ENCODE results near the gene RIPOR3.
"Not testable (repeated sequence)": the region's sequence is repeated elsewhere in the genome, so short reads cannot be mapped to it uniquely, and the experiment has no call there.

The RIPOR3 gene

GRCh38 chr20:50578061-50578777 lies 113.1 kb downstream of the RIPOR3 start:
- DNase-seq (ENCODE audit: insufficient read length, low spot score): no peak
- no peak for FAIRE-seq

DNA sequence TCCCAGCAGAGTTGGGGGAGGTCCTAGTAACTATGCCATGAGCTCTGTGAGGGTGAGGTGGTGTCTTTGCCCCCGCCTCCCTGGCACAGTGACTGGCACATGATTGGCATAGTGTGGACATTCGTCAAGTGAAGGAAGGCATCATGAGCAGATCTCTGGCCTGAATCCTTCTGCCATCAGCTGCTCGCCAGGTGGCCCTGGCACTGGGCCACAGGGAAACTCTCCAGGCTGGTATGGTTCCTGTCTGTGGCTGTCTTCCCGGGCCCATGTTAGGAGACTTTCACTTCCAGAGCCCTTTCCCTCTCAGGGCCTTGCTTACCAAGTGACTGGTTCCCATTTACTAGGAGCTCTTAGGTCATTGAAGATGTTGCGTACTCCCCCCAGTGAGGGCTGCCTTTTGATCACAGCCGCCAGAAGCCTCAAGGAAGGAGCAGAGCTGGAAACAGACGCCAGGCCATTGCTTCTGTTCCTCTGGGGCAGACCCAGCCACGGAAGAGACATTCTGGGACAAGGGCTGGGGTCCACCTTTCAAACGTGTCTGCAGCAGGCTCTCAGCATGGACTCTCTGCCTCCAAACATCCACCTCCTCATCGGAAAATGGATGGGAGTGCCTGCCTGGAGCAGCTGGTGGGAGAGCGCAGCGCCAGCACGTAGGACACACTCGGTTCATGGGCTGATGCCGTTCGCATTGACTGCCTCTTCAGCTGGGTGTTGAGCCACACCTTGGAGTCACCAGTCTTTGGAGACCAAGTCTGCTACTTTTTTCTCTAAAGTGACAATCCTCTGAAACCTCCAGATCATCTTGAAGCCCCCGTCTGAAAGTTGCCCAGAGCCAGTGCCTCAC lies 113.9 kb downstream of the RIPOR3 start:
- FAIRE-seq (peak; percentile 76), DNase-seq (ENCODE audit: insufficient read length, low spot score) (no peak)

- peak; percentile 98 for FAIRE-seq
These were observed 115.2 kb downstream of the RIPOR3 start for GRCh38 chr20:50575865-50576720.

GRCh38 chr20:50574586-50574985 lies 116.8 kb downstream of the RIPOR3 start:
- DNase-seq (ENCODE audit: insufficient read length, low spot score) (no peak), FAIRE-seq (no peak)

More at GRCh38 chr20:50575865-50576720, 115.2 kb downstream of the RIPOR3 start:
- peak; percentile 91 for DNase-seq (ENCODE audit: insufficient read length, low spot score)

GRCh38 chr20:50574108-50574507 lies 117.2 kb downstream of the RIPOR3 start:
- FAIRE-seq: peak; percentile 4
- no peak for DNase-seq (ENCODE audit: insufficient read length, low spot score)

GRCh38 chr20:50572938-50573777 lies 118.2 kb downstream of the RIPOR3 start:
- DNase-seq (ENCODE audit: insufficient read length, low spot score): no peak
- FAIRE-seq: peak; percentile 91

GRCh38 chr20:50571466-50571865 lies 119.9 kb downstream of the RIPOR3 start:
- no peak for FAIRE-seq
- DNase-seq (ENCODE audit: insufficient read length, low spot score): no peak

DNA sequence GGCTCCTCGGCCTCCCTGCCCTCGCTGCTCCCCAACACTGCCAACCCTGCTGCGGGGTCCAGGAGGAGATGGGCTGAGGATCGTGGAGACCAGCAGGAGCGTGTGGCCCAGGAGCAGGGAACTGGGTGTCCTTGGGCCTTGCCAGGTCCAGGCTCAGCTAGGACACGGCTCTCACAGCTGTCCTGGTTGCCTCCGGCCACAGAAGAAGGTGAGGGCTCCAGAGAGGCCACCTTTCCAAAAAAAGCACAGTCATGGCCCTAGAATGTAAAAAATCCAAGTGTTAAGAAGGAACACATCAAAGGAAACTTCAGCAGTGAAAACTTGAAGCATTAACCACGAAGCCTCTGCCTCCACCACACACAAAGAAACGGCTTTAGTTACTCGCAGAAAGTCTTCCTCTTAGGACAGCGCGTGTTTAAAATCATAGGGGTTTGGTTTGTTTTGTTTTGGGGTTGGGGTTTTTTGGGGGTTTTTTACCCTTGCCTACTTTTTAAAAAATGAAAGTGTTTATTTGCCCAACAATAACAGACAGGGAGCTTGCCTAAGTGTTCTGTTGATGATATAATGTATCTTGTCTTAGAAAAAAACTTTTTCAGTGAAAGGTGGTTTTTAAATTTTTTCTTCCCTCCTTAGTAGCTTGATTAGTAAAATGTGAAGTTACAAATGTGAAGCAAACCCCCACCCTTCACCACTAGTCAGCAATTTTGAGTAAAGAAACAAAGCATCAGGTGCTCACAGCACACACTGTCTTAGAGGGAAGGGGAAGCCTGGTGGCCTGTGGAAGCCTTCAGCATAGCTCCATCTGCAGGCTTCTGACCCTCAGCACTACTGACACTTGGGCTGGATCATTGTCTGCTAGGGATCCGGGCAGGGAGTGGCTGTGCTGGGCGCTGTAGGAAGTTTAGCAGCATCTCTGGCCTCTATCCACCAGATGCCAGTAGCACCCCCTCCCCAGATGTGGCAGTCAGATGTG lies 121.2 kb downstream of the RIPOR3 start:
- FAIRE-seq: no peak
- no peak for DNase-seq (ENCODE audit: insufficient read length, low spot score)

- peak; percentile 99 for FAIRE-seq
- not testable (repeated sequence) for DNase-seq (ENCODE audit: insufficient read length, low spot score)
These were observed 121.9 kb downstream of the RIPOR3 start for GRCh38 chr20:50569487-50569863.

DNA sequence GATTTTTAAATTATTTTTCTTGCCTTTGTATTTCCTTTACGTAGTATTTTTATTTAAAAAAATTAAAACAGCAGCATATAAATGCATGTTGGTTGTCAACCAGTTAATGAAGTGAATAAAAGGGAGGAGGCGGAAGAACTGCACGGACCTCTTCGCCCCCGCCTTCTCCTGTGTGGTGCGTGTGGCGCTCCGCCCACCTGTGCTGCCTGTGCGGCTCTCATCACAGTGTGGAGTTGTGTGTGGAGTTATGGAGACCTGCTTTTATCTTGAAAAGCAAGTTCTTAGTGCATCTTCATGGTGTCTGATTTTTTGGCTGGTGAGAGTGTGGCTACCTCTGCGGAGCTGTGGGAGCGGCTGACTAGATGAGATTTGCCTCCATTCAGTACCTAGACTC lies 122.8 kb downstream of the RIPOR3 start:
- no peak for DNase-seq (ENCODE audit: insufficient read length, low spot score)
- FAIRE-seq: no peak

GRCh38 chr20:50567860-50568548 lies 123.3 kb downstream of the RIPOR3 start:
- FAIRE-seq (peak; percentile 89), DNase-seq (ENCODE audit: insufficient read length, low spot score) (no peak)

GRCh38 chr20:50565871-50566270 lies 125.5 kb downstream of the RIPOR3 start:
- FAIRE-seq: no peak
- DNase-seq (ENCODE audit: insufficient read length, low spot score): no peak

DNA sequence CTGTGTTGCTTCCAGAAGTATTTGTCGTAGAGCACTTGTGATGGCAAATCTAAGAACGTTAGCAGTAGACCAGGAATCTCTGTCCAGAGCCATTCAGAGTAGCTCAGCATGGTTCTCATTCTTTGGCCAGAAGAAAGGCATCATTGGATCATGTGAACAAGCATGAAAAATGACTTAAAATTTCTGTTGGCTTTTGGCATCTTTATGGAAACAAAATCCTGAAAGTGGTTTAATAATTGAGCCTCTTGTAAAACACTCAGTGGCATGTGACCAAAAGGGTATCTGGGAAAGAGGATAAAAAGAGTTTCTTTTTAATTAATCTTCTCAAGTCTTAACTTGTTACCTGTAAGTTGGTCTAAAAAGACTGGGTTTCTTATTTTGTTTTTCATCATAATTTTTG lies 126.0 kb downstream of the RIPOR3 start:
- no peak for DNase-seq (ENCODE audit: insufficient read length, low spot score)
- no peak for FAIRE-seq

DNA sequence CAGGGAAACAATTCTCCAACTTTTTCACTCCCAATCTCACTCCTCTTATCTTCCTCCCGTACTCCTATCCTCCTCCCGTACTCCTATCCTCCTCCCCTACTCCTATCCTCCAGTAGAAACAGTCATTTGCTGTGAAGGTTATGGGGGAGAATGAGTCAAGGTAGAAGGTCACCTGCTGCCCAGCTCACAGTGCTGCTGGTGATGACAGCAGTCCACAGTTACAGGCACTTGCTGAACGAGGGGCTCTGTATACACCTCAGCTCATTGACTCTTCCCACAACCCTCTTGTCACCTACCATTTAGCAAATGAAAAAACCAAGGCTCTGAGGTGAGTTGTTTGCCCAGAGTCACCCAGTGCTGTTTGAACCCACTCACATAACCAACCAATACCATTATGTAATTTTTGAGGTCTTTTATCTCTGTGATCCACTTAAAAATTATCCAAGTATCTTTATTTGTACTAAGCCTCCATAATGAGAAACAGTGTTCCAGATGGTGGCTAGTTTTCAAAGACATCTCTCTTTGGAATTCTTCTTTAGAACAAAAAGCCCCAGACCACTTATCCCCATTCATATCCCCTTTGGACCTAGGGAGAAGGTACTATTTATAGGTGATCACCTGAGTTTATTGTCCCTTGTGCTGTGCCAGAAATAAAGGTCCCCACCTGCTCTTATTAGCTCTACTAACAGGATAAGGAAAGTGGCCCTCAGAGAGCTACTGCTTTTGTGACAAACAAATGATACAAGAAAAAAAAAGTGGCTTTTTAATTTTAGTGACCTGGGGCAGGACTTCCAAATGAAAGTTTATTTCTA lies 128.0 kb downstream of the RIPOR3 start:
- no peak for DNase-seq (ENCODE audit: insufficient read length, low spot score)
- FAIRE-seq: peak; percentile 94

GRCh38 chr20:50562262-50562701 lies 129.1 kb downstream of the RIPOR3 start:
- DNase-seq (ENCODE audit: insufficient read length, low spot score) (no peak), FAIRE-seq (no peak)

DNA sequence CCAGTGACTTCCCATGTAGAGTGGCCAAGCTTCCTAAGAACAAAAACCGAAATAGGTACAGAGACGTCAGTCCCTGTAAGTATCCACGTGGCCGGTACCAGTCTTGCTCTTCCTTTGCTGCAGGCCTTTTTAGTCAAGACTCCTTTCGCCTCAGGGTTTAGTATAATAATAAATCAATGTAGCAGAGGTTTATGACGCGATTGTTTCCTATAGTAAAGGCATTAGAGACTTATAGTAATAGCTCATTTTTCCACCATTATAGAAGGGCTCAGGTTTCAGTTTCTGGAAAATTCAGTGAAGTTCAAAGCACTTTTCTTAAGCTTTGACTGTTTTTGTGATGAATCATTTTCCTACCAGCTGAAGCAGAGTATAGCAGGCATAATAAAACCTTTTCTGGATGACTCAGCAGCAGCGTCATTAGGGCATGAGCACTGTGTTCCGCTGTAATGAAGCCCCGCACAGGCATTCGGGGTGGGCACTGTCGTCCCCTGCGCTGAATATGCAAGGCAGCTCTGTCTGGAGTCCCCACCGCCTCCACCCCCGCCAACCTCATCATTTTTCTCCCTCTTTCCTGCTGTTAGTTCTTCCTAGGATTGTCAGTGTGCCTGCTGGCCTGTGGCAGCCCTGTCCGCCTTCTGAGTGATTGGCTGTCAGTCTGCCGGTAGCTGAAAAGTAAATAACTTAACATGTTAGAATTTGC lies 129.8 kb downstream of the RIPOR3 start:
- DNase-seq (ENCODE audit: insufficient read length, low spot score): peak; percentile 99

DNA sequence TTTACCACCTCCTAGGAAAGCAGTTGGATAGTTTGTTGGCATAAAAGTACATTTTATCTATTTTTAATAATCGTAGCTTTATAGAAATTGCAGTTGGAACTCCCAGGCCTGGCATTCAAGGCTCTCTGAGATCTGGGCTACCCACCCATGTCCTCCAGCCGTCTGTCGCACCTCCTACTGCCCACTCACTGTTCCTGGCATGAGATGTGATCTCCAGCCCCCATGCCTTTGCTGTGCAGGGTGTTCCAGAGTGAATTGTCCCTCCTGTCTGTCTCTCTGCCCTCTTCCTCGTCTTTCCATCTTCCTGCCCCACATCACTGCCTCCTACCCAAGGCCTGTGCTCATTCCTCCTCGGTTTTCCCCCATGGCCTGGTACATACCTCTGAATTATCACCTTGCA lies 130.5 kb downstream of the RIPOR3 start:
- FAIRE-seq (no peak), DNase-seq (ENCODE audit: insufficient read length, low spot score) (no peak)

More for the DNA sequence above, 129.8 kb downstream of the RIPOR3 start:
- peak; percentile 98 for FAIRE-seq
